Astrocyte (in vitro differentiated cells and primary cell): ENCODE results near the gene NHLRC4.

Source experiments
- EZH2 ChIP-seq: IDR thresholded peaks from 2 replicates; pipeline ENCODE4 v1.6.1; 2012; ENCODE audit warnings: mild to moderate bottlenecking, low read length, inconsistent platforms; ENCODE audit not compliant: insufficient read depth
- TF ChIP-seq, protein P1 (sequence below): IDR thresholded peaks from 2 replicates; pipeline ENCODE4 v1.5.1; 2011; ENCODE audit warnings: low read depth, mild to moderate bottlenecking, inconsistent platforms, low read length, moderate library complexity; ENCODE audit not compliant: insufficient read depth

DNA sequence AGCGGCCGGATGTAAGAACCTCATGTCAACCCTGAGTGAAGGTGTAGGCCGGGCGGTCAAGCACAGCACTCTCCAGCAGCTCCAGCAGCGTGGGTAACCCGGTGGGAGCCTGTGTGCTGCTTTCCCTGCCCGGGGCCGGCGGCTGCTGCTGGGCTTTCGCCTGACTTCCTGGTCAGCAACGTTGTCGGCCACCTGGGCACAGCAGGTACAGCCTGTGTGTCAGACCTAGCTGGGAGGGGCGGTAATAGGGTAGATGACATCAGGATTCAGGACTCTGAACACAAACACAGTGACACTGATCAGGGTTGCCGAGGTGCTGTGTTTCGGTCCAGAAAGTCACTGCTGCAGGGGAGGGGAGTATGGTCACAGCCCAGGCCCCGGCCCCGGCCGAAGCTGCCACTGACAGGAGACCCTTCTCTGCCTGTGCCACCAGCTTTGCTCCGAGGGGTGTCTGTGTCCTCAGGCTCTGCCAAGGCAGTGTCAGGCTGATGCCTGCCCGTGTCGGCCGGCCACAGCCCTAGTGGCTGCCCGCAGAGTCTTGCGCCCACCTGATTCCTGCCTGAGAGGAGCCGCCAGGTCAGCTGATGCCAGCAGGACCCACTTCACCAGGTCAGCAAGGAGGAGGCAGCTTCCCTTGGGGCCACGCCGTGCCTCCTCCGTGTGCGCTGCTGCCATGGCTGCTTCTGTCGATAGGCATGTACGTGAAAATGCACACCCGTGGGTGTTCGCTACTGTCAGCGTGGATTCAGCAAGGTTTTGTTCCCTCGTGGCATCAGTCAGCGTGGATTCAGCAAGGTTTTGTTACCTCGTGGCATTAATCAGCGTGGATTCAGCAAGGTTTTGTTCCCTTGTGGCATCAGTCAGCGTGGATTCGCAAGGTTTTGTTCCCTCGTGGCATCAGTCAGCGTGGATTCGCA, 32.3 kb downstream of the NHLRC4 start:
- TF ChIP-seq, protein P1, sequence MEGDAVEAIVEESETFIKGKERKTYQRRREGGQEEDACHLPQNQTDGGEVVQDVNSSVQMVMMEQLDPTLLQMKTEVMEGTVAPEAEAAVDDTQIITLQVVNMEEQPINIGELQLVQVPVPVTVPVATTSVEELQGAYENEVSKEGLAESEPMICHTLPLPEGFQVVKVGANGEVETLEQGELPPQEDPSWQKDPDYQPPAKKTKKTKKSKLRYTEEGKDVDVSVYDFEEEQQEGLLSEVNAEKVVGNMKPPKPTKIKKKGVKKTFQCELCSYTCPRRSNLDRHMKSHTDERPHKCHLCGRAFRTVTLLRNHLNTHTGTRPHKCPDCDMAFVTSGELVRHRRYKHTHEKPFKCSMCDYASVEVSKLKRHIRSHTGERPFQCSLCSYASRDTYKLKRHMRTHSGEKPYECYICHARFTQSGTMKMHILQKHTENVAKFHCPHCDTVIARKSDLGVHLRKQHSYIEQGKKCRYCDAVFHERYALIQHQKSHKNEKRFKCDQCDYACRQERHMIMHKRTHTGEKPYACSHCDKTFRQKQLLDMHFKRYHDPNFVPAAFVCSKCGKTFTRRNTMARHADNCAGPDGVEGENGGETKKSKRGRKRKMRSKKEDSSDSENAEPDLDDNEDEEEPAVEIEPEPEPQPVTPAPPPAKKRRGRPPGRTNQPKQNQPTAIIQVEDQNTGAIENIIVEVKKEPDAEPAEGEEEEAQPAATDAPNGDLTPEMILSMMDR: no peak
- TF ChIP-seq EZH2: no peak
